H1 (cell line): Measurements from ENCODE around the gene DCBLD1. TPM values are rescaled to one million over a fixed set of nuclear protein-coding genes. Genes with fewer than 3 reads are reported as not detected.

Experiments used
- CEBPB ChIP-seq: IDR thresholded peaks from 2 replicates; pipeline ENCODE4 v1.6.1; 2012; ENCODE audit warnings: low read depth, low read length
- CHD7 ChIP-seq: fragments of 300-600 bp; sonication (generic); IDR thresholded peaks from 2 replicates; pipeline ENCODE4 v1.7.1; 2012; ENCODE audit warnings: low read length, moderate library complexity, mild to moderate bottlenecking, inconsistent platforms; ENCODE audit not compliant: insufficient replicate concordance
- EGR1 ChIP-seq: IDR thresholded peaks from 2 replicates; pipeline ENCODE4 v1.6.1; 2011; ENCODE audit warnings: low read depth, low read length, borderline replicate concordance
- EP300 ChIP-seq, 2 experiments: IDR thresholded peaks; 1 replicate in 1 of 2; 2 replicates in 1 of 2; pipeline ENCODE4 v1.6.1; 2011 to 2012; ENCODE audit warnings: low read depth in 2 of 2, low read length in 2 of 2, mild to moderate bottlenecking in 2 of 2, borderline replicate concordance in 1 of 2, inconsistent platforms in 1 of 2, moderate library complexity in 1 of 2
- TBP ChIP-seq: IDR thresholded peaks from 2 replicates; pipeline ENCODE4 v1.6.1; 2011; ENCODE audit warnings: low read depth, low read length, improper control_type of control experiment
- polyA plus RNA-seq, 7 experiments: library from polyadenylated mRNA; depleted of rRNA in 3 of 7; stranded (reverse) in 5 of 7; unstranded in 2 of 7; fragments of >200 nt in 5 of 7; fragments of 200-250 nt in 2 of 7; gene quantifications; 1 replicate in 5 of 7; 2 replicates in 1 of 7; 4 replicates in 1 of 7; pipeline versions ENCODE4 v1.2.1 to v1.2.3, GENCODE V29; 2011 to 2013; ENCODE audit warnings: missing spikeins in 2 of 7, mixed read lengths in 2 of 7
- total RNA-seq: library from RNA; stranded (reverse); fragmentation: NEBNext Ultra II Directional; extraction: Animal tissue kit (Norgen Biotek cat#: 25700); gene quantifications from 2 replicates; pipeline ENCODE4 v1.2.1, GENCODE V29; 2021

The DCBLD1 gene
- total and polyA plus RNA-seq, 2 of the 8 experiments (the other 6 are each of a cell fraction or from before 2014, with no cell fraction given), result 3.9 to 11.2 TPM

DNA sequence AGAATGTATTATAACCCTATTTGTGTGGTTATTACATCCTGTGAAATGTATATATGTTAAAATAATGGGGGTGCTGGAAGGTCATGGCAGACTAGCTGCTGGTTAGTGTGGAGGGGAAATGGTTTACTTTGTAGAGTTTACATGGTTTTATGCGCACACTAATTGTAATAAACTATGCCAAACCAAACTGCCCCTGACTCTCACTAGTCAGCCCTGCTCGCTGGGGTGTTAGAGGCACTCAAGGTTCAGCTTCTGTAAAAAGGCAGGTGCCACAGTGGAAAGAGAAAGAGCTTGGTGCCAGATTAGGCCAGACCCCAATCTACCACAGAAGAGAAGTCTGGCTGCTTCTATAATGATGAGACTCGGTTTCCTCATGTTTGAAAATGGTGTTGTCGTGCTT, 67.1 kb downstream of the DCBLD1 start (continued):
- TF ChIP-seq CHD7 (no peak), CEBPB (no peak), EGR1 (no peak), TBP (no peak), EP300 (IDR thresholded peaks at IDR 0.05; ENCODE audit: borderline replicate concordance in 1 of 2, low read depth in 2 of 2, low read length in 2 of 2) (no peak)
